Hepatocyte (in vitro differentiated cells): Measurements from ENCODE around the gene SAMD1.

Source experiments
- EZH2 ChIP-seq: fragments of 200-600 bp; sonication (generic); IDR thresholded peaks from 2 replicates; pipeline ENCODE4 v1.6.1; 2016; ENCODE audit warnings: antibody characterized with exemption, mild to moderate bottlenecking, borderline replicate concordance
- EZH2phosphoT487 ChIP-seq: fragments of 200-600 bp; sonication (generic); IDR thresholded peaks from one replicate; pipeline ENCODE4 v1.6.1; 2018; ENCODE audit warnings: antibody characterized with exemption, mild to moderate bottlenecking, low read depth, moderate library complexity; ENCODE audit not compliant: unreplicated experiment, severe bottlenecking
- TF ChIP-seq, protein P1 (sequence below): fragments of 200-600 bp; sonication (generic); IDR thresholded peaks from 2 replicates; pipeline ENCODE4 v1.5.1; 2016; ENCODE audit warnings: antibody characterized with exemption, mild to moderate bottlenecking; ENCODE audit not compliant: poor library complexity

DNA sequence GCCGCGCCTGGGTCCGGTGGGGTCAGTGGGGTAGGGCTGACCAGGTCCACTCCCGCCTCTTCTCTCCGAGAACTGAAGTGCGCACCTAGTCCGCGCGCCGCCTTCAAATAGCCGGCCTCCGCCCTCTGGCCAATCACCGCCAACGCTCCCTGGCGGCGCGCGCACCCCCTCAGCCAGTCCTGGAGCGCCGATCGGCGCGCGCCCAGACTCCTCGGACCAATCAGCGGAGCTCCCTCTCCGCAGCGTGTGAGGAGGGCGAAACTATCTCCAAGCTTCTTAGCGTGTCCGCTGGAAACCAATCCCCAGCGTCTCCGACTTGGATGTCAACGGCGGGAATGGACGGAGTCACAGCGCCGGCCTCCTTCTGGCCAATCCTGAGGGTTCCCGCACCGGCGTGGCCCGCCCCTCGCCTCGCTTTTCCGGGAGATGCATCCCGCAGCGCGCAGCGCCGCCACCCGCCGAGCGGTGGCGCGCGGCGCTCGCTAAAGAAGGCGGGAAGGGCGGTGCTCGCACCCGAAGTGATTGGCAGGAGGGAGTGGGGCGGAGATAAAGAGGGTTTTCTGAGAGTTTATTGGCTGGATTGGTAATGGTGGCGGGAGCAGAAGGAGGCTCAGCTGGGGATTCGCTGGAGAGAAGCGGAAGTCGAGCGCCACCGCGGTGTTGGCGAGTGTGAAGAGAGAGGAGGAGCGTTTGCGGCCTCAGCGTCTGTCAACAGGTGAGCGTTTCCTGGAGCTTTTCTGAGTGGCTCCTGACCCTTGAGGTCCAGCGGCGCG lies 46.1 kb upstream of the SAMD1 start, which contains the start of gene ASF1B:
- TF ChIP-seq, protein P1, sequence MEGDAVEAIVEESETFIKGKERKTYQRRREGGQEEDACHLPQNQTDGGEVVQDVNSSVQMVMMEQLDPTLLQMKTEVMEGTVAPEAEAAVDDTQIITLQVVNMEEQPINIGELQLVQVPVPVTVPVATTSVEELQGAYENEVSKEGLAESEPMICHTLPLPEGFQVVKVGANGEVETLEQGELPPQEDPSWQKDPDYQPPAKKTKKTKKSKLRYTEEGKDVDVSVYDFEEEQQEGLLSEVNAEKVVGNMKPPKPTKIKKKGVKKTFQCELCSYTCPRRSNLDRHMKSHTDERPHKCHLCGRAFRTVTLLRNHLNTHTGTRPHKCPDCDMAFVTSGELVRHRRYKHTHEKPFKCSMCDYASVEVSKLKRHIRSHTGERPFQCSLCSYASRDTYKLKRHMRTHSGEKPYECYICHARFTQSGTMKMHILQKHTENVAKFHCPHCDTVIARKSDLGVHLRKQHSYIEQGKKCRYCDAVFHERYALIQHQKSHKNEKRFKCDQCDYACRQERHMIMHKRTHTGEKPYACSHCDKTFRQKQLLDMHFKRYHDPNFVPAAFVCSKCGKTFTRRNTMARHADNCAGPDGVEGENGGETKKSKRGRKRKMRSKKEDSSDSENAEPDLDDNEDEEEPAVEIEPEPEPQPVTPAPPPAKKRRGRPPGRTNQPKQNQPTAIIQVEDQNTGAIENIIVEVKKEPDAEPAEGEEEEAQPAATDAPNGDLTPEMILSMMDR: peak; percentile 95
- TF ChIP-seq EZH2 (no peak), EZH2phosphoT487 (no peak)
